Ovary (tissue), 9 donors: ENCODE data around the gene INPP5D. TPM values are rescaled to one million over a fixed set of nuclear protein-coding genes. Genes with fewer than 3 reads are reported as not detected.
"Not testable (repeated sequence)": the region's sequence is repeated elsewhere in the genome, so short reads cannot be mapped to it uniquely, and the experiment has no call there.

ENCODE experiments used
- DNase-seq, 5 donors: peaks; one replicate each; pipeline ENCODE4 v3.0.0-alpha.2; 2019 to 2020
- H3K27ac ChIP-seq, 2 donors: fragments of 200-600 bp; one replicate each; pipeline versions ENCODE4 v1.5.1 to v1.8.0; 2019 to 2022
- H3K27me3 ChIP-seq: fragments of 200-600 bp; one replicate; pipeline ENCODE4 v1.8.0; 2022
- H3K36me3 ChIP-seq: fragments of 200-600 bp; sonication (generic); one replicate; pipeline ENCODE4 v1.5.1; 2019
- H3K4me1 ChIP-seq: one replicate; pipeline ENCODE4 v1.8.1; 2013; ENCODE audit warnings: mild to moderate bottlenecking, moderate library complexity; ENCODE audit not compliant: insufficient read depth
- H3K4me3 ChIP-seq: fragments of 200-600 bp; sonication (generic); one replicate; pipeline ENCODE4 v1.5.1; 2017
- H3K9me3 ChIP-seq, 2 donors: fragments of 200-600 bp in 1 of 2; sonication (generic) in 1 of 2; one replicate each; pipeline versions ENCODE4 v1.5.1 to v1.8.1; 2013 to 2019; ENCODE audit warnings: mild to moderate bottlenecking in 1 of 2, moderate library complexity in 1 of 2
- EP300 ChIP-seq: sonication (generic); formaldehyde crosslinking; IDR thresholded peaks from one replicate; pipeline ENCODE4 v1.6.1; 2017; ENCODE audit warnings: antibody characterized with exemption
- POLR2A ChIP-seq: fragments of 450-650 bp; IDR thresholded peaks from one replicate; pipeline ENCODE4 v1.6.1; 2017; ENCODE audit warnings: antibody characterized with exemption, mild to moderate bottlenecking, moderate library complexity
- WGBS, 3 donors: extraction: QIAGEN DNeasy Blood & Tissue Kit in 1 of 3; methylation state at CpG; one replicate each; pipeline versions ENCODE4 v1.1.5 to v1.1.7; 2013 to 2017; 5-methylcytosine and 5-hydroxymethylcytosine counted together
- intact Hi-C, 4 donors: fragments of 100-400 bp; cut with DNase I; formaldehyde crosslinking; loops; one replicate each; pipeline versions ENCODE4 v1.11.0 to v1.15.1; 2022 to 2023
- polyA plus RNA-seq, 2 donors: library from polyadenylated mRNA; stranded (reverse); fragments of 200-250 nt in 1 of 2; fragments of 350-450 nt in 1 of 2; fragmentation: Illumina TruSeq in 1 of 2; extraction: RNeasy Lipid Tissue Mini Kit (QIAGEN cat#74804) in 1 of 2; gene quantifications; one replicate each; pipeline ENCODE4 v1.2.3, GENCODE V29; 2013 to 2014
- total RNA-seq, 7 donors: library from RNA; depleted of rRNA in 2 of 7; stranded (reverse); fragments of >200 nt in 2 of 7; fragmentation: NEBNext Ultra II Directional in 3 of 7; extraction: Animal tissue kit (Norgen Biotek cat#: 25700) in 3 of 7; gene quantifications; one replicate each; pipeline versions ENCODE4 v1.1.0 to v1.2.4, GENCODE V29; 2016 to 2023
- TF ChIP-seq, protein P1 (sequence below), 3 donors: fragments of 450-650 bp in 2 of 3; fragments of 200-600 bp in 1 of 3; IDR thresholded peaks; one replicate each; pipeline versions ENCODE4 v1.5.1 to v1.8.0; 2016 to 2022; ENCODE audit warnings: antibody characterized with exemption in 3 of 3, mild to moderate bottlenecking in 1 of 3
- donor health status: DM: no; HTN: no; CAD: no; lungs with moderate emphysema.
- donor health status: DM: no; HTN: no; CAD: no.
- donor health status: Bipolar disorder and iron deficiency.
- donor health status: DM: yes; HTN: yes; CAD: no.
- donor health status: DM: no; HTN: no; CAD: no.
- donor health status: DM: yes; HTN: yes; CAD: no.

INPP5D gene
- total and polyA plus RNA-seq, 9 donors, result 4.1 to 14.4 (median 7.7) TPM

DNA sequence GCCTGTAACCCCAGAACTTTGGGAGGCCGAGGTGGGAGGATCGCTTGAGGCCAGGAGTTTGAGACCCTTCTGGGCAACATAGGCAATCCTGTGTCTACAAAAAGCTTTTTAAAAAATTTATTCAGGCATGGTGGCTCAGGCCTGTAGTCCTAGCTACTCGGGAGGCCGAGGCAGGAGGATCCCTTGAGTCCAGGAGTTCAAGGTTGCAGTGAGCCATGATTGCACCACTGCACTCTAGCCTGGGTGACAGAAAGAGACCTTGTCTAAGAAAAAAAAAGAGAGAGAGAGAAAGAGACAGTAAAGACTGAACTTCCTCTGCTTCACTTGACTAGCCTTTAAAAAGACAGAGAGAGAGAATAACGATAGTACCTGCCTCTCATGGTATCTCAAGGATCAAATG is 62.4 kb downstream of the INPP5D start:
- 63 to 83% (median 82%) methylated on average over 5 of the region's 5 CpGs for WGBS, 3 donors
- H3K9me3 ChIP-seq, result no peaks in the 10 kb centered on the region
- H3K27me3 ChIP-seq, result no peaks in the 10 kb centered on the region
- no peaks in the 10 kb centered on the region for H3K36me3 ChIP-seq
- intact Hi-C loops, result no loop called here
- no peak overlapping the region for H3K27ac ChIP-seq
- DNase-seq, result no peak
- TF ChIP-seq, protein P1, sequence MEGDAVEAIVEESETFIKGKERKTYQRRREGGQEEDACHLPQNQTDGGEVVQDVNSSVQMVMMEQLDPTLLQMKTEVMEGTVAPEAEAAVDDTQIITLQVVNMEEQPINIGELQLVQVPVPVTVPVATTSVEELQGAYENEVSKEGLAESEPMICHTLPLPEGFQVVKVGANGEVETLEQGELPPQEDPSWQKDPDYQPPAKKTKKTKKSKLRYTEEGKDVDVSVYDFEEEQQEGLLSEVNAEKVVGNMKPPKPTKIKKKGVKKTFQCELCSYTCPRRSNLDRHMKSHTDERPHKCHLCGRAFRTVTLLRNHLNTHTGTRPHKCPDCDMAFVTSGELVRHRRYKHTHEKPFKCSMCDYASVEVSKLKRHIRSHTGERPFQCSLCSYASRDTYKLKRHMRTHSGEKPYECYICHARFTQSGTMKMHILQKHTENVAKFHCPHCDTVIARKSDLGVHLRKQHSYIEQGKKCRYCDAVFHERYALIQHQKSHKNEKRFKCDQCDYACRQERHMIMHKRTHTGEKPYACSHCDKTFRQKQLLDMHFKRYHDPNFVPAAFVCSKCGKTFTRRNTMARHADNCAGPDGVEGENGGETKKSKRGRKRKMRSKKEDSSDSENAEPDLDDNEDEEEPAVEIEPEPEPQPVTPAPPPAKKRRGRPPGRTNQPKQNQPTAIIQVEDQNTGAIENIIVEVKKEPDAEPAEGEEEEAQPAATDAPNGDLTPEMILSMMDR (IDR thresholded peaks at IDR 0.05), result no peak
- no peak for TF ChIP-seq EP300
- no peak for TF ChIP-seq POLR2A
- H3K4me1 ChIP-seq, result no peaks in the 10 kb centered on the region
- H3K4me3 ChIP-seq, result no peak overlapping the region

DNA sequence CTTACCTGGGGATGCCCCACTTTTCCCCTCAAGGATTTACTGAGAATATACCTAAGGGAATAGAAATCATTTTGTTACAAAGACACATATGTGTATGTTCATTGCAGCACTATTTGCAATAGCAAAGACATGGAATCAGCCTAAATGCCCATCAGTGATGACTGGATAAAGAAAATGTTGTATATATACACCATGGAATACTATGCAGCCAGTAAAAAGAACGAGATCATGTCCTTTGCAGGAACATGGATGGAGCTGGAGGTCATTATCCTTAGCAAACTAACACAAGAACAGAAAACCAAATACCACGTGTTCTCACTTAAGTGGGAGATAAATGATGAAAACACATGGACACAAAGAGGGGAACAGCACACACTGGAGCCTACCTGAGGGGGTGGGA is 63.4 kb downstream of the INPP5D start:
- H3K4me3 ChIP-seq, H3K36me3 ChIP-seq, H3K27me3 ChIP-seq, H3K4me1 ChIP-seq, DNase-seq, H3K27ac ChIP-seq, H3K9me3 ChIP-seq, intact Hi-C loops: not testable (repeated sequence)
- WGBS, 3 donors, result 26 to 80% (median 78%) methylated on average over 2 of the region's 2 CpGs

DNA sequence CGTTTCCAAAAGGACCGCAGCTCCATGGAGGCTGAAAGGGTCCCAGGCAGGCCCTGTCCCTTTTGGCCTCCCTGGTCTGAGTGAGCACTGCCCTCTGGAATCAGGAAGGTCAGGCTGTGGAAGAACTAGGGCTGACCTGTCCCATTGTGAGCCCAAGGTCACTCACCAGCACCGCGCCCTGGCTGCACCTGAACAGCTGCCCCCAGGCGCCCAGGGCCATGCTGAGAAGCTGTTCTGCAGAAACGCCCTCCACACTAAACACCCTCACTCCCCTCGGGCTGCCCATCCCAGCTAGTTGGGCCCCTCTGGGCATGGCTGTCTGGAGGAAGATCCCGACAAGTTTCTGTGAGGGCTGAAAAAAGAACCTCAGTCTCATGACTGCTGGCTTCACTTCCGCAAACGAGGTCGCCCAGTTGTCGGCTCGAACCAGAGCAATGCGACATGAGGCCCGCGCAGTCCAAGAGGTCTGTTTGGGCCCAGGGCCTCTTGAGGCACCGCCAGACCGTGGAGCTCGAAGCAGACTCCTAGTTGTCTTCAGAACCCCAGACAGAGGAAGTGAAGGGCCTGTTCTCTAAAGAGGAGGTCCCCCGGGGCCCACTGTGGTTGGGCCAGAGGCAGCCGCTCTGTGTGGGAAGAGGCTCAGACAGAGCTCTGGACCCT is 64.4 kb downstream of the INPP5D start:
- DNase-seq, result no peak

DNA sequence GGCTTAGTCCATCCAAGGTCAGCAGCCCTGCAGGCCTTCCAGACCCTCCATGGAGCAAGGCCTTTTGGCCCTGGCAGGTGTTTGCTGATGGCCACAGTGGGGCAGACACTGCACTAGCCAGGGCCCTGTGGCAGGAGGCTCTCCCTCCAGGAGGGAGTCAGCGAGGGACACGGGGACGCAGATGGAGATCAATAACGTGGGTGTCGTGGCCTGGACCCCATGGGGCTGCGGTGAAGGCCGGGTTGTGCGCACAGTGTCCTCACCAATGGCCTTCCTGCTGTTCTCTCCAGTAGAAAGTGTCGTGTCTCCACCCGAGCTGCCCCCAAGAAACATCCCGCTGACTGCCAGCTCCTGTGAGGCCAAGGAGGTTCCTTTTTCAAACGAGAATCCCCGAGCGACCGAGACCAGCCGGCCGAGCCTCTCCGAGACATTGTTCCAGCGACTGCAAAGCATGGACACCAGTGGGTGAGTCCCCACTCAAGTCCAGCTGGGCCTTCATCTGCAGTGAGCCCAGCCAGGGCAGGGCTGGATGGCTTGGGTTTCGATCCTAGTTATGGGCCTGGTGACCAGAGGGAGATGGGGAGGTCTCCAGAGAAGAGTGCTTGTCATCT is 65.4 kb downstream of the INPP5D start:
- WGBS, 3 donors, result 89 to 95% (median 92%) methylated on average over 20 of the region's 20 CpGs
- Histone ChIP-seq H3K27ac (no peak overlapping the region), H3K4me1 (no peaks in the 10 kb centered on the region), H3K27me3 (no peaks in the 10 kb centered on the region), H3K36me3 (no peaks in the 10 kb centered on the region), H3K9me3 (no peaks in the 10 kb centered on the region), H3K4me3 (no peak overlapping the region)
- no peak for DNase-seq
- intact Hi-C loops, result no loop called here
- TF ChIP-seq, protein P1 (IDR thresholded peaks at IDR 0.05), result no peak
- TF ChIP-seq EP300 (no peak), POLR2A (no peak)

More for the DNA sequence above, 64.4 kb downstream of the INPP5D start:
- WGBS, 3 donors, result 83 to 87% (median 86%) methylated on average over 21 of the region's 21 CpGs
- no peaks in the 10 kb centered on the region for H3K36me3 ChIP-seq
- H3K9me3 ChIP-seq, result no peaks in the 10 kb centered on the region
- no peak overlapping the region for H3K4me3 ChIP-seq
- H3K4me1 ChIP-seq, result no peaks in the 10 kb centered on the region
- no peaks in the 10 kb centered on the region for H3K27me3 ChIP-seq
- H3K27ac ChIP-seq, result no peak overlapping the region
- TF ChIP-seq EP300, result no peak
- TF ChIP-seq, protein P1 (IDR thresholded peaks at IDR 0.05), result no peak
- TF ChIP-seq POLR2A, result no peak
- intact Hi-C loops, result no loop called here

DNA sequence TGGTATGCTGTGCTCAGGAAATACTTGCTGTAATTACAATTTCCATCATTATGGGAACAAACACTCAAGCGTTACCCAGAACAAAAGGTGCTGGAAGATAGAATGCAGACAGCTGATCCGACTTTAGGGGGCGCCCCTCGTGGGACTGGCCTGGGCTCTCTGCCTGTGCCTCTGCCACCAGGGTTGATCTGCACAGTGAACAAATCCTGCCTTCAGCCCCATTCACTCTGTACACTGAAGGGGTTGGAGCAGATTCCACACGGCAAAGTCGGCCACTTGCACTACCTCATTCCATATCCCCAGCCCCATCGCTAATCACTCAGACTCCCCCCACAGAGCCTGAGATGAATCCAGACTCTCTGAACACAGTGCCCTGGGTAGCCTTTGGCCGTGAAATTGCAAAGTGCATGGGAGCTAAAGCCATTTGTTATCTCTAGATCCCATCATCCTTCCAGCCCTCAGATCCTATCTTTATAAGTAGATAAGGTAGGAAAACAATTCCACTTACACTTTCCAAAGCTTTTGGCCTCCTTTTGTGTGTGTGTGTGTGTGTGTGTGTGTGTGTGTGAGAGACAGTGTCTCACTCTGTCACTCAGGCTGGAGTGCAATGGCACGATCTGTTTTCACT is 69.3 kb downstream of the INPP5D start:
- Histone ChIP-seq H3K27ac (no peak overlapping the region), H3K36me3 (no peaks in the 10 kb centered on the region), H3K9me3 (no peaks in the 10 kb centered on the region), H3K4me1 (no peaks in the 10 kb centered on the region), H3K27me3 (no peaks in the 10 kb centered on the region), H3K4me3 (no peak overlapping the region)
- WGBS, 3 donors, result 23 to 38% (median 34%) methylated on average over 9 of the region's 9 CpGs
- no peak for DNase-seq
- TF ChIP-seq POLR2A (no peak), EP300 (no peak)
- TF ChIP-seq, protein P1 (IDR thresholded peaks at IDR 0.05), result no peak
- intact Hi-C loops, result no loop called here
